ENCODE measurements around the gene NPS. TPM values are rescaled to one million over a fixed set of nuclear protein-coding genes. Genes with fewer than 3 reads are reported as not detected.

NPS gene
- polyA plus RNA-seq, 3 donors, result not detected

GRCh38 chr10:127552446-127552845 is 3.3 kb downstream of the NPS start:
- no peak overlapping the region for H3K9ac ChIP-seq (ENCODE audit: insufficient read depth, low read length, poor library complexity, severe bottlenecking)
- H3K27ac ChIP-seq (ENCODE audit: low read depth in 1 of 2, low read length in 2 of 2), result no peak overlapping the region
- no peaks in the 10 kb centered on the region for H3K79me2 ChIP-seq (ENCODE audit: insufficient read depth, low read length)
- DNase-seq, result no peak
- no peaks in the 10 kb centered on the region for H3K4me1 ChIP-seq (ENCODE audit: control insufficient read depth in 1 of 2, insufficient read depth in 2 of 2, low read length in 2 of 2)
- H3K36me3 ChIP-seq (replicated peaks in 1 of 2; ENCODE audit: control insufficient read depth in 1 of 2, insufficient read depth in 2 of 2, low read length in 2 of 2), result no peaks in the 10 kb centered on the region
- Mint-ChIP-seq H3K9me3 (peaks cover 0 to 4% (median 0%) of the 10 kb centered on the region in 7 donors), H3K4me1 (no peaks in the 10 kb centered on the region), H3K4me3 (no peak overlapping the region), H3K27ac (no peak overlapping the region), H3K27me3 (ENCODE audit: low read depth in 3 of 3) (peaks cover 4 to 9% (median 7%) of the 10 kb centered on the region in 3 donors), H3K36me3 (no peaks in the 10 kb centered on the region)
- no peaks in the 10 kb centered on the region for H4K20me1 ChIP-seq (ENCODE audit: insufficient read depth, low read length)
- no peak overlapping the region for H2AFZ ChIP-seq (ENCODE audit: insufficient read depth, low read depth, low read length, poor library complexity, severe bottlenecking)
- H3K9me3 ChIP-seq (replicated peaks in 1 of 2; ENCODE audit: control insufficient read depth in 1 of 2, insufficient read depth in 1 of 2, low read length in 2 of 2), result no peaks in the 10 kb centered on the region
- no peak for TF ChIP-seq CTCF (IDR thresholded peaks at IDR 0.05)
- intact Hi-C loops (cut with micrococcal nuclease), result no loop called here
- no CpG with 5 or more reads among the region's 4 CpGs for WGBS (ENCODE audit: insufficient coverage)
- H3K4me3 ChIP-seq (replicated peaks in 1 of 3; ENCODE audit: low read depth in 2 of 3, low read length in 3 of 3), result no peak overlapping the region
- no peaks in the 10 kb centered on the region for H3K27me3 ChIP-seq (ENCODE audit: control insufficient read depth in 2 of 2, insufficient read depth in 2 of 2, low read length in 2 of 2)
- H3K4me2 ChIP-seq (replicated peaks; ENCODE audit: extremely low read depth, low read length, poor library complexity, severe bottlenecking), result no peak overlapping the region

- Histone ChIP-seq H3K4me1 (ENCODE audit: control insufficient read depth in 1 of 2, insufficient read depth in 2 of 2, low read length in 2 of 2) (no peaks in the 10 kb centered on the region), H3K79me2 (ENCODE audit: insufficient read depth, low read length) (no peaks in the 10 kb centered on the region), H4K20me1 (ENCODE audit: insufficient read depth, low read length) (no peaks in the 10 kb centered on the region), H3K9me3 (replicated peaks in 1 of 2; ENCODE audit: control insufficient read depth in 1 of 2, insufficient read depth in 1 of 2, low read length in 2 of 2) (no peaks in the 10 kb centered on the region), H2AFZ (ENCODE audit: insufficient read depth, low read depth, low read length, poor library complexity, severe bottlenecking) (no peak overlapping the region), H3K4me3 (replicated peaks in 1 of 3; ENCODE audit: low read depth in 2 of 3, low read length in 3 of 3) (no peak overlapping the region), H3K9ac (ENCODE audit: insufficient read depth, low read length, poor library complexity, severe bottlenecking) (no peak overlapping the region), H3K36me3 (replicated peaks in 1 of 2; ENCODE audit: control insufficient read depth in 1 of 2, insufficient read depth in 2 of 2, low read length in 2 of 2) (no peaks in the 10 kb centered on the region), H3K27ac (ENCODE audit: low read depth in 1 of 2, low read length in 2 of 2) (no peak overlapping the region), H3K4me2 (replicated peaks; ENCODE audit: extremely low read depth, low read length, poor library complexity, severe bottlenecking) (no peak overlapping the region), H3K27me3 (ENCODE audit: control insufficient read depth in 2 of 2, insufficient read depth in 2 of 2, low read length in 2 of 2) (no peaks in the 10 kb centered on the region)
- H3K4me1 Mint-ChIP-seq, result no peaks in the 10 kb centered on the region
- no peak for DNase-seq
- H3K4me3 Mint-ChIP-seq, result no peak overlapping the region
- H3K27ac Mint-ChIP-seq, result no peak overlapping the region
- H3K36me3 Mint-ChIP-seq, result no peaks in the 10 kb centered on the region
- WGBS (ENCODE audit: insufficient coverage), result 95% methylated on average over 4 of the region's 7 CpGs
- H3K27me3 Mint-ChIP-seq (ENCODE audit: low read depth in 3 of 3), result peaks cover 4 to 9% (median 7%) of the 10 kb centered on the region in 3 donors
- TF ChIP-seq CTCF (IDR thresholded peaks at IDR 0.05), result no peak
- H3K9me3 Mint-ChIP-seq, result peaks cover 0 to 4% (median 0%) of the 10 kb centered on the region in 7 donors
- intact Hi-C loops (cut with micrococcal nuclease), result no loop called here
Measured at GRCh38 chr10:127553417-127553816, 4.3 kb downstream of the NPS start.

All from CD14-positive monocyte (primary cell).